ENCODE results near the gene CASP4. TPM values are rescaled to one million over a fixed set of nuclear protein-coding genes. Genes with fewer than 3 reads are reported as not detected.
"Not testable (repeated sequence)": the region's sequence is repeated elsewhere in the genome, so short reads cannot be mapped to it uniquely, and the experiment has no call there.

CASP4 gene
- polyA plus RNA-seq, 3 donors = 22.5 to 26.9 (median 23.1) TPM

GRCh38 chr11:104962852-104963251, 5.5 kb downstream of the CASP4 start:
- DNase-seq (ENCODE audit: low read depth in 3 of 3, low spot score in 2 of 3) = no peak

GRCh38 chr11:104957280-104957679, 11.1 kb downstream of the CASP4 start:
- DNase-seq (ENCODE audit: low read depth in 3 of 3, low spot score in 2 of 3) = no peak

- no peak for DNase-seq (ENCODE audit: low read depth in 3 of 3, low spot score in 2 of 3)
Observed at GRCh38 chr11:104956528-104956927, 11.8 kb downstream of the CASP4 start.

- DNase-seq (ENCODE audit: low read depth in 3 of 3, low spot score in 2 of 3) = no peak
Observed at GRCh38 chr11:104946907-104947306, 21.5 kb downstream of the CASP4 start.

GRCh38 chr11:104944076-104944475, 24.3 kb downstream of the CASP4 start:
- no peak for DNase-seq (ENCODE audit: low read depth in 3 of 3, low spot score in 2 of 3)

GRCh38 chr11:104943561-104943960, 24.8 kb downstream of the CASP4 start:
- no peak for DNase-seq (ENCODE audit: low read depth in 3 of 3, low spot score in 2 of 3)

- DNase-seq (ENCODE audit: low read depth in 3 of 3, low spot score in 2 of 3) = no peak
Observed at GRCh38 chr11:104934594-104934993, 33.8 kb downstream of the CASP4 start.

GRCh38 chr11:104934073-104934472, 34.3 kb downstream of the CASP4 start:
- not testable (repeated sequence) for DNase-seq (ENCODE audit: low read depth in 3 of 3, low spot score in 2 of 3)

- DNase-seq (ENCODE audit: low read depth in 3 of 3, low spot score in 2 of 3) = no peak
Observed at GRCh38 chr11:104928811-104929210, 39.6 kb downstream of the CASP4 start.

GRCh38 chr11:104926771-104927611, 41.4 kb downstream of the CASP4 start:
- no peak for DNase-seq (ENCODE audit: low read depth in 3 of 3, low spot score in 2 of 3)

GRCh38 chr11:104925850-104926249, 42.5 kb downstream of the CASP4 start:
- DNase-seq (ENCODE audit: low read depth in 3 of 3, low spot score in 2 of 3) = no peak

GRCh38 chr11:104918113-104918824, 50.1 kb downstream of the CASP4 start:
- no peak for DNase-seq (ENCODE audit: low read depth in 3 of 3, low spot score in 2 of 3)

- no peak for DNase-seq (ENCODE audit: low read depth in 3 of 3, low spot score in 2 of 3)
Observed at GRCh38 chr11:104917271-104918112, 50.9 kb downstream of the CASP4 start.

GRCh38 chr11:104916442-104916841, 51.9 kb downstream of the CASP4 start:
- DNase-seq (ENCODE audit: low read depth in 3 of 3, low spot score in 2 of 3) = no peak

GRCh38 chr11:104912102-104912501, 56.3 kb downstream of the CASP4 start:
- DNase-seq (ENCODE audit: low read depth in 3 of 3, low spot score in 2 of 3) = no peak

- no peak for DNase-seq (ENCODE audit: low read depth in 3 of 3, low spot score in 2 of 3)
Observed at GRCh38 chr11:104908186-104908531, 60.2 kb downstream of the CASP4 start.

- DNase-seq (ENCODE audit: low read depth in 3 of 3, low spot score in 2 of 3) = no peak
Observed at GRCh38 chr11:104907521-104908185, 60.7 kb downstream of the CASP4 start.

- DNase-seq (ENCODE audit: low read depth in 3 of 3, low spot score in 2 of 3) = no peak
Observed at GRCh38 chr11:104905271-104905670, 63.1 kb downstream of the CASP4 start.

GRCh38 chr11:104899226-104899625, 69.1 kb downstream of the CASP4 start:
- DNase-seq (ENCODE audit: low read depth in 3 of 3, low spot score in 2 of 3) = no peak

- DNase-seq (ENCODE audit: low read depth in 3 of 3, low spot score in 2 of 3) = no peak
Observed at GRCh38 chr11:104898685-104899013, 69.7 kb downstream of the CASP4 start.

Data from right renal cortex interstitium (tissue), 3 donors.